Right lobe of liver (tissue), 6 donors: ENCODE measurements around the gene BCAS2. TPM values are rescaled to one million over a fixed set of nuclear protein-coding genes. Genes with fewer than 3 reads are reported as not detected.
"Not testable (repeated sequence)": the region's sequence is repeated elsewhere in the genome, so short reads cannot be mapped to it uniquely, and the experiment has no call there.

ENCODE experiments used
- ATAC-seq, 4 donors: fragments of 200-7000 bp; cut with Tn5 transposase; one replicate each; pipeline ENCODE4 v1.9.1; 2020; ENCODE audit warnings: mild to moderate bottlenecking in 4 of 4, moderate library complexity in 4 of 4
- DNase-seq, 3 donors: peaks; one replicate each; pipeline ENCODE4 v3.0.0-alpha.2; 2020
- H3K27ac ChIP-seq, 3 donors: fragments of 200-600 bp; one replicate each; pipeline ENCODE4 v1.8.0; 2022
- H3K27me3 ChIP-seq, 2 donors: fragments of 200-600 bp; one replicate each; pipeline ENCODE4 v1.8.0; 2022
- H3K36me3 ChIP-seq, 4 donors: fragments of 200-600 bp; sonication (generic) in 1 of 4; one replicate each; pipeline versions ENCODE4 v1.5.1 to v1.8.0; 2017 to 2022; ENCODE audit warnings: control low read depth in 1 of 4
- H3K4me1 ChIP-seq, 4 donors: fragments of 200-600 bp; sonication (generic) in 1 of 4; one replicate each; pipeline versions ENCODE4 v1.5.1 to v1.8.0; 2017 to 2022; ENCODE audit warnings: control low read depth in 1 of 4
- H3K4me3 ChIP-seq, 3 donors: fragments of 200-600 bp; one replicate each; pipeline ENCODE4 v1.8.0; 2022
- H3K9me3 ChIP-seq, 4 donors: fragments of 200-600 bp; sonication (generic) in 1 of 4; one replicate each; pipeline versions ENCODE4 v1.5.1 to v1.8.0; 2017 to 2022; ENCODE audit warnings: control low read depth in 1 of 4
- POLR2A ChIP-seq: fragments of 450-650 bp; IDR thresholded peaks from one replicate; pipeline ENCODE4 v1.6.1; 2017; ENCODE audit warnings: antibody characterized with exemption, mild to moderate bottlenecking
- WGBS: methylation state at CpG from one replicate; pipeline ENCODE4 v1.1.6; 2018; ENCODE audit warnings: low coverage, low lambda C conversion rate; ENCODE audit not compliant: insufficient coverage; ENCODE audit errors: missing lambda C conversion rate; 5-methylcytosine and 5-hydroxymethylcytosine counted together
- intact Hi-C, 2 donors: fragments of 100-400 bp; cut with DNase I; formaldehyde crosslinking; loops; one replicate each; pipeline versions ENCODE4 v1.11.2 to v1.14.1; 2022
- total RNA-seq, 6 experiments: library from RNA; depleted of rRNA in 2 of 6; stranded (reverse); fragments of >200 nt in 2 of 6; fragmentation: NEBNext Ultra II Directional in 3 of 6; extraction: Animal tissue kit (Norgen Biotek cat#: 25700) in 3 of 6; gene quantifications; one replicate each; pipeline versions ENCODE4 v1.1.0 to v1.2.4, GENCODE V29; 2016 to 2023
- TF ChIP-seq, protein P1 (sequence below), 4 donors: fragments of 200-600 bp in 3 of 4; fragments of 450-650 bp in 1 of 4; IDR thresholded peaks; one replicate each; pipeline versions ENCODE4 v1.5.1 to v1.8.0; 2016 to 2022; ENCODE audit warnings: antibody characterized with exemption in 4 of 4, mild to moderate bottlenecking in 2 of 4
- donor health status: DM: no; HTN: yes; CAD: no.
- donor health status: DM: no; HTN: no; CAD: no.
- donor health status: DM: no; HTN: no; CAD: no.
- donor health status: DM: no; HTN: yes; CAD: no.
- donor health status: DM: no; HTN: yes; CAD: no.

BCAS2 gene
- total RNA-seq, 6 experiments from 2014 or later: 16.4 to 32.0 (median 22.6) TPM

DNA sequence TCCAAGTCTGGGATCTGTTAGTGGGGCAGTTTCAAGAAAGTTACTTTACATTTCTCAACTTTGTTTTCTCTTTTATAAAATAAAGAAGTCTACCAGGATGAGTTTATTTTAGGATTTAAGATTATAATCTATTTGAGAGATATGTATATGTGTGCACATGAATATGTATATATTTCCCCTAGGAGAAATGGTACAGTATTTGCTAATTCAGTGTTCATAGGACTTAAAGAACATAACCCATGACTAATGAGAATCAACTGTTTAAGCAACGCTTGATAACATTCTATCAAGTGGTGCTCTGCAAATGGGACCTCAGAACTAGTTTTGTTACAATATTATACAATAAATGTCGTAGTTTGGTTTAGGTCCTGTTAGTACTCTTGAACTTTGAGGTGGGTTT, 7.0 kb downstream of the BCAS2 start:
- DNase-seq (no peak), ATAC-seq (no peak)
- Histone ChIP-seq H3K36me3 (peaks cover 0 to 78% (median 21%) of the 10 kb centered on the region in 4 donors), H3K27me3 (no peaks in the 10 kb centered on the region), H3K27ac (no peak overlapping the region), H3K4me3 (no peak overlapping the region), H3K4me1 (no peaks in the 10 kb centered on the region), H3K9me3 (no peaks in the 10 kb centered on the region)
- TF ChIP-seq, protein P1, sequence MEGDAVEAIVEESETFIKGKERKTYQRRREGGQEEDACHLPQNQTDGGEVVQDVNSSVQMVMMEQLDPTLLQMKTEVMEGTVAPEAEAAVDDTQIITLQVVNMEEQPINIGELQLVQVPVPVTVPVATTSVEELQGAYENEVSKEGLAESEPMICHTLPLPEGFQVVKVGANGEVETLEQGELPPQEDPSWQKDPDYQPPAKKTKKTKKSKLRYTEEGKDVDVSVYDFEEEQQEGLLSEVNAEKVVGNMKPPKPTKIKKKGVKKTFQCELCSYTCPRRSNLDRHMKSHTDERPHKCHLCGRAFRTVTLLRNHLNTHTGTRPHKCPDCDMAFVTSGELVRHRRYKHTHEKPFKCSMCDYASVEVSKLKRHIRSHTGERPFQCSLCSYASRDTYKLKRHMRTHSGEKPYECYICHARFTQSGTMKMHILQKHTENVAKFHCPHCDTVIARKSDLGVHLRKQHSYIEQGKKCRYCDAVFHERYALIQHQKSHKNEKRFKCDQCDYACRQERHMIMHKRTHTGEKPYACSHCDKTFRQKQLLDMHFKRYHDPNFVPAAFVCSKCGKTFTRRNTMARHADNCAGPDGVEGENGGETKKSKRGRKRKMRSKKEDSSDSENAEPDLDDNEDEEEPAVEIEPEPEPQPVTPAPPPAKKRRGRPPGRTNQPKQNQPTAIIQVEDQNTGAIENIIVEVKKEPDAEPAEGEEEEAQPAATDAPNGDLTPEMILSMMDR (IDR thresholded peaks at IDR 0.05): no peak
- no peak for TF ChIP-seq POLR2A
- 95% methylated on average over 2 of the region's 2 CpGs for WGBS
- intact Hi-C loops: no loop called here

DNA sequence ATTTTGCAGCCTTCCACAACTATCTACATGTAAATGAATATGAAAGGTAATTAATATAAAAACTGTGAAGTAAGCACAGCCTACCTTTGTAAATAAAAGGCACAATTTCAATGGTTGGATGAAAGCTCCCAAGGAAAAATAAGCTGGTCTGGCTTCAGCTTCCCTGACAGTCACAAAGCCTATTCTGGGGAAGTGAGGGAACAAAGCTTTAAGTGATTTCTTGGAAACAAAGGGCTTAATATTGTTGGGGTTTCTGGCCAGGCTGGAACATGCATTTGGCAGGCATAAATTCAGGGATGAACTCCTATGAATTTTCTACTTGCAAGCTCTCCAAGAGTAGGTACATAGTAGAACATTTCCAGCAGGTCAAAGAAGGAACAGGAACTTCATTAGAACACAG, 17.3 kb downstream of the BCAS2 start:
- TF ChIP-seq, protein P1 (IDR thresholded peaks at IDR 0.05): no peak
- no peak for TF ChIP-seq POLR2A
- no peak for DNase-seq
- Histone ChIP-seq H3K27me3 (no peaks in the 10 kb centered on the region), H3K36me3 (peaks cover 0 to 34% (median 11%) of the 10 kb centered on the region in 4 donors), H3K4me1 (no peaks in the 10 kb centered on the region), H3K9me3 (no peaks in the 10 kb centered on the region), H3K27ac (no peak overlapping the region), H3K4me3 (no peak overlapping the region)
- intact Hi-C loops: loop anchor here in 1 of 2 donors (10.0 kb wide), 1 partner anchor 219 kb away; no protein-coding TSS in a partner anchor
- ATAC-seq: no peak

DNA sequence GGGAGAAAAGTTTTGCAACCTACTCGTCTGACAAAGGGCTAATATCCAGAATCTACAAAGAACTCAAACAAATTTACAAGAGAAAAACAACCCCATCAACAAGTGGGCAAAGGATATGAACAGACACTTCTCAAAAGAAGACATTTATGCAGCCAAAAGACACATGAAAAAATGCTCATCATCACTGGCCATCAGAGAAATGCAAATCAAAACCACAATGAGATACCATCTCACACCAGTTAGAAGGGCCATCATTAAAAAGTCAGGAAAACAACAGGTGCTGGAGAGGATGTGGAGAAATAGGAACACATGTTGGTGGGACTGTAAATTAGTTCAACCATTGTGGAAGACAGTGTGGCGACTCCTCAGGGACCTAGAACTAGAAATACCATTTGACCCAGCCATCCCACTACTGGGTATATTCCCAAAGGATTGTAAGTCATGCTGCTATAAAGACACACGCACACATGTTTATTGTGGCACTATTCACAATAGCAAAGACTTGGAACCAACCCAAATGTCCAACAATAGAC, 18.4 kb downstream of the BCAS2 start:
- not testable (repeated sequence) for ATAC-seq, H3K4me3 ChIP-seq, DNase-seq

DNA sequence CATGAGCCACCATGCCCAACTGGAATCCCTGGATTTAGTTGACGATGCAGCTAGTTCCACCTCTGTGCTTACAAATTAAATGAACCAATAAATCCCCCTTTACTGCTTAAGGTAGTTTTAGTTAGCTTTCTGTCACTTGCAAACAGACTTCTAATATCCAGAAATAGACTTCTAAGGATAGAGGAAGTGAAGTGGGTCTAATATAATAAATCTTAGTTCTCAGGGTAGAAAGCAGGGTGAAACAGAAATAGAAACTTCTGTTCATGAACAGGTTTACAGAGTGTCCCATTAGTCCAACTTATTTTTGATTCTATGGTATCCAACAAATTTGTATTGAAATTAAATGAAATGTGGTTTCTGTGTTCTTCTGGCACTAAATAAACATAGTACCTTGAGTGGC, 20.1 kb downstream of the BCAS2 start:
- TF ChIP-seq POLR2A: no peak
- TF ChIP-seq, protein P1 (IDR thresholded peaks at IDR 0.05): no peak
- Histone ChIP-seq H3K4me1 (no peaks in the 10 kb centered on the region), H3K9me3 (no peaks in the 10 kb centered on the region), H3K27me3 (no peaks in the 10 kb centered on the region), H3K27ac (no peak overlapping the region), H3K36me3 (peaks cover 0 to 6% (median 0%) of the 10 kb centered on the region in 4 donors), H3K4me3 (no peak overlapping the region)
- WGBS: 87% methylated on average over 1 of the region's 1 CpG
- intact Hi-C loops: loop anchor here in 1 of 2 donors (10.0 kb wide), 1 partner anchor 217 kb away; no protein-coding TSS in a partner anchor
- DNase-seq (no peak), ATAC-seq (no peak)

More for the DNA sequence above, 18.4 kb downstream of the BCAS2 start:
- H3K9me3 ChIP-seq, H3K4me1 ChIP-seq, H3K27me3 ChIP-seq, H3K27ac ChIP-seq: not testable (repeated sequence)
- 74% methylated on average over 3 of the region's 3 CpGs for WGBS
- peaks cover 0 to 23% (median 7%) of the 10 kb centered on the region in 4 donors for H3K36me3 ChIP-seq
- intact Hi-C loops: loop anchor here in 1 of 2 donors (10.0 kb wide), 1 partner anchor 218 kb away; no protein-coding TSS in a partner anchor

DNA sequence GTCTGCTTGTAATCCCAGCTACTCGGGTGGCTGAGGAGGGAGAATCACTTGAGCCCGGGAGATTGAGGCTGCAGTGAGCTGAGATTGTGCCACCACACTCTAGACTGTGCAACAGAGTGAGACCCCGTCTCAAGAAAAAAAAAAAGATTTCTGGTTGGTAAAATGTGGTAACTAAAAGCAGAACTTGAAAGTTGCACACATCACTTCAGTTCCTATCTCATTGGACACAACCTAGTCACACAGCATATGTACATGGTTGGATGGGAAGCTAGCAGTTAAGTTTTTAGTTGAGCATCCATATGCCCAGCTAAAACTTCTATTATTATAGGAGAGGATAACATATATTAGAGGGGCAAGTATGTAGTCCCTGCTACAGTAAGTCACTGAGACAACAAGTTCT, 22.1 kb downstream of the BCAS2 start:
- no peaks in the 10 kb centered on the region for H3K9me3 ChIP-seq
- no peaks in the 10 kb centered on the region for H3K36me3 ChIP-seq
- no peaks in the 10 kb centered on the region for H3K27me3 ChIP-seq
- no peak overlapping the region for H3K4me3 ChIP-seq
- ATAC-seq: no peak
- 63% methylated on average over 3 of the region's 3 CpGs for WGBS
- TF ChIP-seq POLR2A: no peak
- TF ChIP-seq, protein P1 (IDR thresholded peaks at IDR 0.05): no peak
- no peaks in the 10 kb centered on the region for H3K4me1 ChIP-seq
- DNase-seq: no peak
- intact Hi-C loops: no loop called here
- no peak overlapping the region for H3K27ac ChIP-seq
